ENCODE data around the gene WASL.

WASL gene

DNA sequence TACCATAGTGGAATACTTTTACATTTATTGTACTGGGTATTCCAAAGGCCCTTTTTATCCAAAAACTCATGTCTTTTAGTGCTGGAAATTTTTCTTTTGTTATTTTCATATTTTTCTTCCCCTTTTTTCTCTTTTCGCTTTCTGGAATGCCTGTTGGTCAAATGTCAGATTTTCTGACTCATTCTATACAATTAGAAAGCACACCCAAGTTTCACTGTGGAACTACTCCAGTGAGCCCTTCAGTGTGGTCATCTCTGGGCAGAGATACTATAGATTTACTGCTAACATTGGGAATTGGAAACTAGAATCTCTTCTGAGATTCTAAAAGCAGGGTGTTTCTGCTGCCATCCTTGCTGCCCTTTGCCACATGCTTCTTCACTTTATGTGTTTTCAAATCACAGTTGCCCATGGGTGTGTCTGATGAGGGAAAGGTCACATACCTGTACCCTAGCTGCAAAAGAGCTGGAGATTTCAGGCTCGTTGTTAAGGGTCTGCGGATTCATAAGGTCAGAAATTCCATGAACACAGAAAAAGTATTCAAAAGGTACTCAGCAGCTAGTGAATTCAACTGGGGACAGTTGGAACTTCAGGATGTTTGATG lies 5.6 kb upstream of the WASL start:
- Histone ChIP-seq H3K9me2 (ENCODE audit: low read depth, low read length) (no peaks in the 10 kb centered on the region), H3K79me2 (ENCODE audit: insufficient read depth, low read length) (no peaks in the 10 kb centered on the region), H3K4me1 (ENCODE audit: insufficient read depth, low read length, severe bottlenecking) (peaks cover 13% of the 10 kb centered on the region), H3K4me2 (ENCODE audit: low read length) (no peak overlapping the region), H2AFZ (ENCODE audit: low read length) (no peak overlapping the region), H3K4me3 (ENCODE audit: low read depth, low read length, poor library complexity, severe bottlenecking) (no peak overlapping the region), H4K20me1 (ENCODE audit: insufficient read depth, low read length) (no peaks in the 10 kb centered on the region), H3F3A (ENCODE audit: insufficient read depth, low read length) (peaks cover 9% of the 10 kb centered on the region; the same call in 1 of the 2 replicates), H3K27me3 (ENCODE audit: insufficient read depth, low read length) (no peaks in the 10 kb centered on the region), H3K27ac (ENCODE audit: low read depth, low read length, poor library complexity, severe bottlenecking) (no peak overlapping the region), H3K36me3 (ENCODE audit: insufficient read depth, low read length) (no peaks in the 10 kb centered on the region), H3K9me3 (ENCODE audit: low read length) (no peaks in the 10 kb centered on the region), H3K9ac (ENCODE audit: low read length) (no peak overlapping the region)
- TF ChIP-seq, protein P1, sequence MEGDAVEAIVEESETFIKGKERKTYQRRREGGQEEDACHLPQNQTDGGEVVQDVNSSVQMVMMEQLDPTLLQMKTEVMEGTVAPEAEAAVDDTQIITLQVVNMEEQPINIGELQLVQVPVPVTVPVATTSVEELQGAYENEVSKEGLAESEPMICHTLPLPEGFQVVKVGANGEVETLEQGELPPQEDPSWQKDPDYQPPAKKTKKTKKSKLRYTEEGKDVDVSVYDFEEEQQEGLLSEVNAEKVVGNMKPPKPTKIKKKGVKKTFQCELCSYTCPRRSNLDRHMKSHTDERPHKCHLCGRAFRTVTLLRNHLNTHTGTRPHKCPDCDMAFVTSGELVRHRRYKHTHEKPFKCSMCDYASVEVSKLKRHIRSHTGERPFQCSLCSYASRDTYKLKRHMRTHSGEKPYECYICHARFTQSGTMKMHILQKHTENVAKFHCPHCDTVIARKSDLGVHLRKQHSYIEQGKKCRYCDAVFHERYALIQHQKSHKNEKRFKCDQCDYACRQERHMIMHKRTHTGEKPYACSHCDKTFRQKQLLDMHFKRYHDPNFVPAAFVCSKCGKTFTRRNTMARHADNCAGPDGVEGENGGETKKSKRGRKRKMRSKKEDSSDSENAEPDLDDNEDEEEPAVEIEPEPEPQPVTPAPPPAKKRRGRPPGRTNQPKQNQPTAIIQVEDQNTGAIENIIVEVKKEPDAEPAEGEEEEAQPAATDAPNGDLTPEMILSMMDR (IDR thresholded peaks at IDR 0.05; ENCODE audit: low read length) = no peak
- no peak for TF ChIP-seq EZH2 (IDR thresholded peaks at IDR 0.05; ENCODE audit: borderline replicate concordance, low read length)

DNA sequence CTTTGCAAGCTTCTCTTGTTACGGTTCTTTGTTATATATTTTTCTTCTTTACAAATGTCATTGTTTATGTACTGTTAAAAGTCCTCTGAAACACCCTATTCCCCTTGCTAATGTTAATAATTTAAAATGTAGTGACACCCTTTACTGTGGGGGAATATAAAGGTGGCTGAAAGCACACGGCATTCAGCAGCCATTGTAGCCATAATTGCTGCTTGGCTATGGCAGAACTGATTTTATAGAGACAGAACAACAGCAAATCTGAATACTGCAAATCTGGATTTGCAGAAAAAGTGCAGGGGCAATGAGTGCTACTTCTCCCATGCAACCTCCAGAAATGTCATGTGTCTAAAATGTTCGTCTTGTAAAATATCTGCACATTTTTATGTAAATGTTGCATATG lies 3.7 kb upstream of the WASL start:
- no peak overlapping the region for H2AFZ ChIP-seq (ENCODE audit: low read length)
- no peaks in the 10 kb centered on the region for H4K20me1 ChIP-seq (ENCODE audit: insufficient read depth, low read length)
- TF ChIP-seq, protein P1 (IDR thresholded peaks at IDR 0.05; ENCODE audit: low read length) = no peak
- no peak for TF ChIP-seq EZH2 (IDR thresholded peaks at IDR 0.05; ENCODE audit: borderline replicate concordance, low read length)
- no peak overlapping the region for H3K4me3 ChIP-seq (ENCODE audit: low read depth, low read length, poor library complexity, severe bottlenecking)
- peaks cover 6% of the 10 kb centered on the region for H3K79me2 ChIP-seq (ENCODE audit: insufficient read depth, low read length)
- H3K4me2 ChIP-seq (ENCODE audit: low read length) = no peak overlapping the region
- H3K36me3 ChIP-seq (ENCODE audit: insufficient read depth, low read length) = peaks cover 3% of the 10 kb centered on the region; the same call in 1 of the 2 replicates
- H3K27ac ChIP-seq (ENCODE audit: low read depth, low read length, poor library complexity, severe bottlenecking) = no peak overlapping the region
- H3K9me3 ChIP-seq (ENCODE audit: low read length) = no peaks in the 10 kb centered on the region
- no peak overlapping the region for H3K9ac ChIP-seq (ENCODE audit: low read length)
- no peaks in the 10 kb centered on the region for H3K9me2 ChIP-seq (ENCODE audit: low read depth, low read length)
- peaks cover 9% of the 10 kb centered on the region; the same call in 1 of the 2 replicates for H3F3A ChIP-seq (ENCODE audit: insufficient read depth, low read length)
- H3K4me1 ChIP-seq (ENCODE audit: insufficient read depth, low read length, severe bottlenecking) = peaks cover 17% of the 10 kb centered on the region
- no peaks in the 10 kb centered on the region for H3K27me3 ChIP-seq (ENCODE audit: insufficient read depth, low read length)

DNA sequence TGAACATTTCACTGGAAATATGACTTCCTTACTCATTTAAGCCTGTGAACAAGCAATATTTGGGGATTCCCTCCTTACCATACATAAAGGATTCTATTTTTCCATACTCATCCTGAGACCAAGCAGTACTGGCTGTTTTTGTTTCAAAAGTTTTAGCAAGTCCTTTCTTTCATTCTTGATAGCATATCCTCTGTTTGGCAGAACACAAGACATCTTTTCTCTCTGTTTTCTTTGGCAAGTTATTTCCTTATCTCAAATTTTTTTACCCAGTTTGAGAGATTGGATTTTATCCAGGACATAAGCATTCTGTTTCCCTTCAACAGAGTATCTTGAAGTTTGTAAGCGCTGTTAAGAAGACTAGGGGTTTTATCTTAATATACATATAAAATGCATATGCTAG lies 3.0 kb upstream of the WASL start:
- Histone ChIP-seq H3K9ac (ENCODE audit: low read length) (no peak overlapping the region), H3K4me2 (ENCODE audit: low read length) (no peak overlapping the region), H3F3A (ENCODE audit: insufficient read depth, low read length) (peaks cover 9% of the 10 kb centered on the region; the same call in 1 of the 2 replicates), H2AFZ (ENCODE audit: low read length) (no peak overlapping the region), H3K9me2 (ENCODE audit: low read depth, low read length) (no peaks in the 10 kb centered on the region), H3K27ac (ENCODE audit: low read depth, low read length, poor library complexity, severe bottlenecking) (no peak overlapping the region), H4K20me1 (ENCODE audit: insufficient read depth, low read length) (no peaks in the 10 kb centered on the region), H3K36me3 (ENCODE audit: insufficient read depth, low read length) (peaks cover 3% of the 10 kb centered on the region; the same call in 1 of the 2 replicates), H3K4me3 (ENCODE audit: low read depth, low read length, poor library complexity, severe bottlenecking) (no peak overlapping the region), H3K79me2 (ENCODE audit: insufficient read depth, low read length) (peaks cover 13% of the 10 kb centered on the region), H3K9me3 (ENCODE audit: low read length) (no peaks in the 10 kb centered on the region), H3K4me1 (ENCODE audit: insufficient read depth, low read length, severe bottlenecking) (peaks cover 25% of the 10 kb centered on the region), H3K27me3 (ENCODE audit: insufficient read depth, low read length) (no peaks in the 10 kb centered on the region)
- TF ChIP-seq EZH2 (IDR thresholded peaks at IDR 0.05; ENCODE audit: borderline replicate concordance, low read length) = no peak
- TF ChIP-seq, protein P1 (IDR thresholded peaks at IDR 0.05; ENCODE audit: low read length) = no peak
